HG03135 (cell line): ENCODE measurements around the gene FLYWCH1.

Experiments used
- ATAC-seq: cut with Tn5 transposase; IDR thresholded peaks from one replicate; pipeline ENCODE4 v1.9.1; 2021; ENCODE audit warnings: mild to moderate bottlenecking, moderate library complexity; ENCODE audit not compliant: unreplicated experiment

The FLYWCH1 gene

GRCh38 chr16:2968368-2968737 is 56.6 kb downstream of the FLYWCH1 start:
- no peak for ATAC-seq

- peak; percentile 69 for ATAC-seq
Observed at GRCh38 chr16:2968738-2969544, 57.2 kb downstream of the FLYWCH1 start, which contains the start of gene PAQR4. Gene PAQR4 (plus strand): TSS chr16:2969348. CDS start chr16:2969675, 327 bp downstream.

- ATAC-seq, result peak; percentile 30
Observed at GRCh38 chr16:2969545-2970521, 58.1 kb downstream of the FLYWCH1 start.

- ATAC-seq, result no peak
Observed at GRCh38 chr16:2970563-2970962, 58.8 kb downstream of the FLYWCH1 start.

- no peak for ATAC-seq
Observed at GRCh38 chr16:2971134-2971984, 59.6 kb downstream of the FLYWCH1 start.

- no peak for ATAC-seq
Observed at GRCh38 chr16:2971985-2972784, 60.5 kb downstream of the FLYWCH1 start.

GRCh38 chr16:2973093-2973492 is 61.4 kb downstream of the FLYWCH1 start:
- no peak for ATAC-seq

GRCh38 chr16:2973605-2974318 is 62.0 kb downstream of the FLYWCH1 start:
- ATAC-seq, result no peak

- no peak for ATAC-seq
Observed at GRCh38 chr16:2974319-2975056, 62.8 kb downstream of the FLYWCH1 start.

- no peak for ATAC-seq
Observed at GRCh38 chr16:2975161-2975795, 63.5 kb downstream of the FLYWCH1 start.

- ATAC-seq, result no peak
Observed at GRCh38 chr16:2976201-2976600, 64.5 kb downstream of the FLYWCH1 start.

GRCh38 chr16:2976673-2977072 is 64.9 kb downstream of the FLYWCH1 start:
- ATAC-seq, result no peak

- no peak for ATAC-seq
Observed at GRCh38 chr16:2977440-2977839, 65.7 kb downstream of the FLYWCH1 start.

- peak; percentile 11 for ATAC-seq
Observed at GRCh38 chr16:2979669-2980226, 68.0 kb downstream of the FLYWCH1 start.

- peak; percentile 63 for ATAC-seq
Observed at GRCh38 chr16:2980227-2981176, 68.8 kb downstream of the FLYWCH1 start, which contains the start of gene PKMYT1. Gene PKMYT1 (minus strand): TSS chr16:2980446. CDS start chr16:2979657, 789 bp downstream.

- no peak for ATAC-seq
Observed at GRCh38 chr16:2981177-2981898, 69.6 kb downstream of the FLYWCH1 start.
